WTC11 (cell line): ENCODE data around the gene TRIM10. TPM values are rescaled to one million over a fixed set of nuclear protein-coding genes. Genes with fewer than 3 reads are reported as not detected.

Source experiments
- ATAC-seq: fragments of 200-7000 bp; cut with Tn5 transposase; 2 replicates; pipeline ENCODE4 v1.10.0; 2021; ENCODE audit warnings: mild to moderate bottlenecking, moderate library complexity
- CTCF ChIA-PET: fragments of 300-600 bp; sonication (Branson Sonifier 250); formaldehyde crosslinking; loops from one replicate; lab custom pipeline; 2021; ENCODE audit warnings: antibody characterized with exemption; lab: Charles Lee
- POLR2A ChIA-PET: fragments of 350-600 bp; sonication (Branson Sonifier 250); formaldehyde crosslinking; loops from one replicate; lab custom pipeline; 2021; ENCODE audit warnings: antibody characterized with exemption; lab: Charles Lee
- DNase-seq: peaks from one replicate; pipeline ENCODE4 v3.0.0; 2021; ENCODE audit warnings: low spot score
- H3K27ac Mint-ChIP-seq: 2 replicates; pipeline ENCODE4 v1.8.0; 2021; ENCODE audit warnings: mixed read lengths
- H3K27me3 Mint-ChIP-seq: 2 replicates; pipeline ENCODE4 v1.8.0; 2021; ENCODE audit warnings: low read depth, mild to moderate bottlenecking, moderate library complexity, mixed read lengths
- H3K36me3 Mint-ChIP-seq: 2 replicates; pipeline ENCODE4 v1.8.0; 2021; ENCODE audit warnings: mixed read lengths
- H3K4me1 Mint-ChIP-seq: 2 replicates; pipeline ENCODE4 v1.8.0; 2022; ENCODE audit warnings: mixed read lengths
- H3K4me3 Mint-ChIP-seq: 2 replicates; pipeline ENCODE4 v1.8.0; 2021; ENCODE audit warnings: mild to moderate bottlenecking, moderate library complexity, mixed read lengths
- H3K9me3 Mint-ChIP-seq: 2 replicates; pipeline ENCODE4 v1.8.0; 2021; ENCODE audit warnings: mixed read lengths
- SMAD4 ChIP-seq: sonication (generic); formaldehyde crosslinking; IDR thresholded peaks from 2 replicates; pipeline ENCODE4 v1.8.0; 2022; ENCODE audit warnings: mild to moderate bottlenecking, missing genetic modification reagents
- total RNA-seq: library from RNA; stranded (reverse); gene quantifications from 3 replicates; pipeline ENCODE4 v1.2.3, GENCODE V29; 2021
- TF ChIP-seq, protein P1 (sequence below): sonication (generic); formaldehyde crosslinking; IDR thresholded peaks from 2 replicates; pipeline ENCODE4 v1.8.1; 2022; ENCODE audit warnings: missing genetic modification reagents, borderline replicate concordance

The TRIM10 gene
- total RNA-seq, 1 experiment from 2014 or later = 0.22 TPM

DNA sequence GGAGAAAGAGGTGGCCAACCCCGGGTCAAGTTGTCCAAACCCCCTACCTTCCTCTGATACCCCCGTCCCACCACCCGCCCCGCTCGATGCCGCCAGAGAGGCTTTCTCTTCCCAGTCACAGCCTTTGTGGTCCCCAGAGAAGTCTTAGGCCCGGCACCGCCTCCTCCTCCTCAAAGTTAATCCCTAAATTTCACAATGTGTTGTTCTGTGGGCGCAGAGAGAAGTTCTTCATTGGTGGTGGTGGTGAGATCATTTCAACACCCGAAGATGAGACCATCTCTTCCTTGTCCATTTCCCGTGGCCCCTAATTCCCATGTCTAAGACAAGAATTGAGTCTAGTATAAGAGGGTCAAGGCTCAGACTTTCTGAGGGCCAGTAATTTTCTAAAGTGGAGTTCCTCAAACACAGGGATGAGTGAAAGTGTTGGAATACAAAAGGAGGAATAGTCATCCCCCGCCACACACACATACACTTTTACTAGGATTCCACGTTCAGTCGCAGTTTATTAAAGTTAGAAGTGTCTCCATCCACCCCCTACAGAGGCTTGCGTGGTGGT, 58.5 kb downstream of the TRIM10 start:
- POLR2A ChIA-PET = interaction anchor here (1.0 to 1.2 kb wide), 4 partner anchors 28 to 110 kb away, joined by 3 to 7 read pairs (median 3); partner anchors contain the start of genes RNF39 and TRIM26
- Mint-ChIP-seq H3K4me1 (peaks cover 30% of the 10 kb centered on the region), H3K36me3 (no peaks in the 10 kb centered on the region), H3K9me3 (no peaks in the 10 kb centered on the region), H3K27ac (no peak overlapping the region), H3K27me3 (peaks cover 83% of the 10 kb centered on the region), H3K4me3 (peak overlapping the region; percentile 80)
- CTCF ChIA-PET = interaction anchor here (0.6 to 6.6 kb wide), 39 partner anchors 8 to 364 kb away, joined by 3 to 389 read pairs (median 5); partner anchors contain the start of genes POLR1H, RNF39, TRIM15 and TRIM26
- DNase-seq = no peak
- peak; percentile 7 for ATAC-seq
- no peak for TF ChIP-seq SMAD4 (CRISPR knock-in tag)
- TF ChIP-seq, protein P1, sequence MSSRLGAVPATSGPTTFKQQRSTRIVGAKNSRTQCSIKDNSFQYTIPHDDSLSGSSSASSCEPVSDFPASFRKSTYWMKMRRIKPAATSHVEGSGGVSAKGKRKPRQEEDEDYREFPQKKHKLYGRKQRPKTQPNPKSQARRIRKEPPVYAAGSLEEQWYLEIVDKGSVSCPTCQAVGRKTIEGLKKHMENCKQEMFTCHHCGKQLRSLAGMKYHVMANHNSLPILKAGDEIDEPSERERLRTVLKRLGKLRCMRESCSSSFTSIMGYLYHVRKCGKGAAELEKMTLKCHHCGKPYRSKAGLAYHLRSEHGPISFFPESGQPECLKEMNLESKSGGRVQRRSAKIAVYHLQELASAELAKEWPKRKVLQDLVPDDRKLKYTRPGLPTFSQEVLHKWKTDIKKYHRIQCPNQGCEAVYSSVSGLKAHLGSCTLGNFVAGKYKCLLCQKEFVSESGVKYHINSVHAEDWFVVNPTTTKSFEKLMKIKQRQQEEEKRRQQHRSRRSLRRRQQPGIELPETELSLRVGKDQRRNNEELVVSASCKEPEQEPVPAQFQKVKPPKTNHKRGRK (CRISPR knock-in tag) = no peak

Other genes starting within 250 kb of the TRIM10 start
- gene HLA-A, start 218.7 kb downstream of the TRIM10 start, total RNA-seq = 93.2 to 135 TPM (median 134 TPM) in 3 replicates
- 37.7 to 39.6 TPM (median 38.8 TPM) in 3 replicates for gene POLR1H, start 99.9 kb downstream of the TRIM10 start, total RNA-seq
- gene PPP1R11, start 94.0 kb downstream of the TRIM10 start, total RNA-seq = 25.0 to 28.4 TPM (median 27.7 TPM) in 3 replicates
- gene RNF39, start 85.4 kb downstream of the TRIM10 start, total RNA-seq = 4.2 to 5.1 TPM (median 4.5 TPM) in 3 replicates
- gene TRIM31, start 48.1 kb downstream of the TRIM10 start, total RNA-seq = 0.11 to 0.16 TPM (median 0.13 TPM) in 3 replicates
- gene TRIM40, start 25.1 kb downstream of the TRIM10 start, total RNA-seq = not detected in 3 replicates
- gene TRIM15, start 2.3 kb upstream of the TRIM10 start, total RNA-seq = 0.32 to 0.53 TPM (median 0.35 TPM) in 3 replicates
- gene TRIM26, start 52.2 kb upstream of the TRIM10 start, total RNA-seq = 27.7 to 33.0 TPM (median 30.5 TPM) in 3 replicates
- gene TRIM39, start 165.7 kb upstream of the TRIM10 start, total RNA-seq = 22.7 to 24.9 TPM (median 24.0 TPM) in 3 replicates
- 64.1 to 75.5 TPM (median 72.8 TPM) in 3 replicates for gene RPP21, start 183.9 kb upstream of the TRIM10 start, total RNA-seq